ENCODE measurements around the gene C10orf71. TPM values are rescaled to one million over a fixed set of nuclear protein-coding genes. Genes with fewer than 3 reads are reported as not detected.
A peak's percentile ranks its signal among the peaks of the same experiment; 100 is the strongest.

C10orf71 gene
- total RNA-seq, 1 experiment from 2014 or later: not detected

DNA sequence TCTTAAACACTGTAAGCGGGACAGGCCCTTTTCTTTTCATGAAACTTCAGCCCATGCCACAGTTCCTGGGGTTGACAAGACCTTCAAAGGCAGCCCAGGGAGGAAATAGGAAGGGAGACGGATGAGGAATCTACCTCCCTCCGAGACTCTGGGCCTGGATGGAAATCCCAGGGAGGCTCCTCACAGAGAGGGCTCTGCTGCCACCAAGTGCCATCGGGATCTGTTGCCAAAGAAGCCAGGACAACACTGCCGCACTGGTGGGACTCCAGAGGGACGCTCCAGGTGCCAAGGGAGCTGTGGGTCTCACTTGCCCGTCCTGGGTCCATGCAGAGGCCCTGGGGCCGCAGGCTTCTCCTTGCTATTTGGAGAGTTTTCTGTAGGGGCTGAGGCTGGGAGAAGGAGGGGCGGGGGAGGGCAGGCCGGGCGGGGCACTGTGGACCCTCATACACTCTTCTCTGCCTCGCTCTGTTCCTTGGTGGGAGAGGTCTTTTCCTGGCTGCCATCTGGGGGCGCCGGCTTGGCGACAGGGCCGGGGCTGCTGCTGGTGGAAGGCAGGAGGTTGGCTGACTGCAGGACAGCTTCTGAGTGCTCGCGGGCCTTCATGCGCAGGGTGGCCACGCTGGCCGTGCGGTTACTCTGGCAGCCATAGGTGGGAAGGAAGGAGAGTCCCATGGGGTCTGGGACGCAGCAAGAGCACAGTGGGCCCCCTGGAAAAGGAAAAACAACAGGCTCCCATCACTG lies 66.9 kb downstream of the C10orf71 start:
- ChIA-PET CTCF (no interaction called here), POLR2A (no interaction called here)
- in situ Hi-C loops (cut with HindIII; ENCODE audit: low pct_unique_long_range_greater_than_20kb, low sequenced_read_pairs): no loop called here

DNA sequence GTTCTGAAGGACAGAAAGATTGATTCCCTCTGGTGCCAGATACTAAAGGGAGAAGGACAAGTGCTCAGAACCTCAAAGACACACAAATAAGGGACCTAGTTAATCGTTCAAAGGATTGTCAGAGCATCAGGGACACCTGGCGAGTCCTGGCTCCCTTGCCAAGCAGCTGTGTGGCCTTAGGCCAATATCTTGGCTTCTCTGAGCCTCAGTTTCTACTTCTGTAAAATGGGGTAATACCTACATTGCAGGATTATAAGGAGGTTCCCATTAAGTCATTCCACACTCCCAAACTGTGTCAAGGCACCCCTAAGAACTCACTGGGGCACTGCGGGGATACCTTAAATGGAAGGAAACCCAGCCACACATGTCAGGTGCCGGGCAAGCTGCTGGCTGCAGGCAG lies 67.5 kb downstream of the C10orf71 start:
- ChIA-PET CTCF (no interaction called here), POLR2A (no interaction called here)
- no peaks in the 10 kb centered on the region for H3K9me3 ChIP-seq (ENCODE audit: control insufficient read depth, insufficient read depth, low read depth, low read length)
- no peak for DNase-seq (ENCODE audit: low read depth, low spot score)
- in situ Hi-C loops (cut with HindIII; ENCODE audit: low pct_unique_long_range_greater_than_20kb, low sequenced_read_pairs) (no loop called here), intact Hi-C loops (cut with micrococcal nuclease; ENCODE audit: unreplicated experiment) (no loop called here)
- no peaks in the 10 kb centered on the region; the same call in 1 of the 2 replicates for H3K27me3 ChIP-seq (ENCODE audit: control insufficient read depth, insufficient read depth, low read length)
- TF ChIP-seq TCF7L2 (IDR thresholded peaks at IDR 0.05; ENCODE audit: low read depth, low read length) (no peak), SIN3A (IDR thresholded peaks at IDR 0.05; ENCODE audit: borderline replicate concordance, insufficient read depth, low read depth, low read length) (no peak), POLR2AphosphoS5 (IDR thresholded peaks at IDR 0.05; ENCODE audit: low read depth, low read length) (no peak)
- no peaks in the 10 kb centered on the region for H3K36me3 ChIP-seq (ENCODE audit: control insufficient read depth, insufficient read depth, low read length)
- no peak overlapping the region for H3K4me3 ChIP-seq (ENCODE audit: low read depth in 2 of 2, low read length in 2 of 2)
- no peak overlapping the region for H3K27ac ChIP-seq (ENCODE audit: low read length)
- H3K4me1 ChIP-seq (ENCODE audit: control insufficient read depth, insufficient read depth, low read length): no peaks in the 10 kb centered on the region
- no TSS peak for BruUV-seq (replicated peaks)
- ATAC-seq: no peak

More for the DNA sequence above, 66.9 kb downstream of the C10orf71 start:
- Histone ChIP-seq H3K4me1 (ENCODE audit: control insufficient read depth, insufficient read depth, low read length) (no peaks in the 10 kb centered on the region), H3K9me3 (ENCODE audit: control insufficient read depth, insufficient read depth, low read depth, low read length) (no peaks in the 10 kb centered on the region), H3K36me3 (ENCODE audit: control insufficient read depth, insufficient read depth, low read length) (no peaks in the 10 kb centered on the region), H3K27me3 (ENCODE audit: control insufficient read depth, insufficient read depth, low read length) (no peaks in the 10 kb centered on the region; the same call in 1 of the 2 replicates), H3K4me3 (ENCODE audit: low read depth in 2 of 2, low read length in 2 of 2) (no peak overlapping the region), H3K27ac (ENCODE audit: low read length) (no peak overlapping the region)
- no TSS peak for BruUV-seq (replicated peaks)
- DNase-seq (ENCODE audit: low read depth, low spot score) (no peak), ATAC-seq (no peak)
- no peak for TF ChIP-seq POLR2AphosphoS5 (IDR thresholded peaks at IDR 0.05; ENCODE audit: low read depth, low read length)
- TF ChIP-seq, protein P1, sequence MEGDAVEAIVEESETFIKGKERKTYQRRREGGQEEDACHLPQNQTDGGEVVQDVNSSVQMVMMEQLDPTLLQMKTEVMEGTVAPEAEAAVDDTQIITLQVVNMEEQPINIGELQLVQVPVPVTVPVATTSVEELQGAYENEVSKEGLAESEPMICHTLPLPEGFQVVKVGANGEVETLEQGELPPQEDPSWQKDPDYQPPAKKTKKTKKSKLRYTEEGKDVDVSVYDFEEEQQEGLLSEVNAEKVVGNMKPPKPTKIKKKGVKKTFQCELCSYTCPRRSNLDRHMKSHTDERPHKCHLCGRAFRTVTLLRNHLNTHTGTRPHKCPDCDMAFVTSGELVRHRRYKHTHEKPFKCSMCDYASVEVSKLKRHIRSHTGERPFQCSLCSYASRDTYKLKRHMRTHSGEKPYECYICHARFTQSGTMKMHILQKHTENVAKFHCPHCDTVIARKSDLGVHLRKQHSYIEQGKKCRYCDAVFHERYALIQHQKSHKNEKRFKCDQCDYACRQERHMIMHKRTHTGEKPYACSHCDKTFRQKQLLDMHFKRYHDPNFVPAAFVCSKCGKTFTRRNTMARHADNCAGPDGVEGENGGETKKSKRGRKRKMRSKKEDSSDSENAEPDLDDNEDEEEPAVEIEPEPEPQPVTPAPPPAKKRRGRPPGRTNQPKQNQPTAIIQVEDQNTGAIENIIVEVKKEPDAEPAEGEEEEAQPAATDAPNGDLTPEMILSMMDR (IDR thresholded peaks at IDR 0.05): no peak
- TF ChIP-seq TCF7L2 (IDR thresholded peaks at IDR 0.05; ENCODE audit: low read depth, low read length): no peak
- no peak for TF ChIP-seq SIN3A (IDR thresholded peaks at IDR 0.05; ENCODE audit: borderline replicate concordance, insufficient read depth, low read depth, low read length)
- TF ChIP-seq, protein P2, sequence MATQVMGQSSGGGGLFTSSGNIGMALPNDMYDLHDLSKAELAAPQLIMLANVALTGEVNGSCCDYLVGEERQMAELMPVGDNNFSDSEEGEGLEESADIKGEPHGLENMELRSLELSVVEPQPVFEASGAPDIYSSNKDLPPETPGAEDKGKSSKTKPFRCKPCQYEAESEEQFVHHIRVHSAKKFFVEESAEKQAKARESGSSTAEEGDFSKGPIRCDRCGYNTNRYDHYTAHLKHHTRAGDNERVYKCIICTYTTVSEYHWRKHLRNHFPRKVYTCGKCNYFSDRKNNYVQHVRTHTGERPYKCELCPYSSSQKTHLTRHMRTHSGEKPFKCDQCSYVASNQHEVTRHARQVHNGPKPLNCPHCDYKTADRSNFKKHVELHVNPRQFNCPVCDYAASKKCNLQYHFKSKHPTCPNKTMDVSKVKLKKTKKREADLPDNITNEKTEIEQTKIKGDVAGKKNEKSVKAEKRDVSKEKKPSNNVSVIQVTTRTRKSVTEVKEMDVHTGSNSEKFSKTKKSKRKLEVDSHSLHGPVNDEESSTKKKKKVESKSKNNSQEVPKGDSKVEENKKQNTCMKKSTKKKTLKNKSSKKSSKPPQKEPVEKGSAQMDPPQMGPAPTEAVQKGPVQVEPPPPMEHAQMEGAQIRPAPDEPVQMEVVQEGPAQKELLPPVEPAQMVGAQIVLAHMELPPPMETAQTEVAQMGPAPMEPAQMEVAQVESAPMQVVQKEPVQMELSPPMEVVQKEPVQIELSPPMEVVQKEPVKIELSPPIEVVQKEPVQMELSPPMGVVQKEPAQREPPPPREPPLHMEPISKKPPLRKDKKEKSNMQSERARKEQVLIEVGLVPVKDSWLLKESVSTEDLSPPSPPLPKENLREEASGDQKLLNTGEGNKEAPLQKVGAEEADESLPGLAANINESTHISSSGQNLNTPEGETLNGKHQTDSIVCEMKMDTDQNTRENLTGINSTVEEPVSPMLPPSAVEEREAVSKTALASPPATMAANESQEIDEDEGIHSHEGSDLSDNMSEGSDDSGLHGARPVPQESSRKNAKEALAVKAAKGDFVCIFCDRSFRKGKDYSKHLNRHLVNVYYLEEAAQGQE (IDR thresholded peaks at IDR 0.05; ENCODE audit: insufficient read depth in 1 of 2, low read depth in 2 of 2, low read length in 1 of 2): no peak
- intact Hi-C loops (cut with micrococcal nuclease; ENCODE audit: unreplicated experiment): no loop called here

DNA sequence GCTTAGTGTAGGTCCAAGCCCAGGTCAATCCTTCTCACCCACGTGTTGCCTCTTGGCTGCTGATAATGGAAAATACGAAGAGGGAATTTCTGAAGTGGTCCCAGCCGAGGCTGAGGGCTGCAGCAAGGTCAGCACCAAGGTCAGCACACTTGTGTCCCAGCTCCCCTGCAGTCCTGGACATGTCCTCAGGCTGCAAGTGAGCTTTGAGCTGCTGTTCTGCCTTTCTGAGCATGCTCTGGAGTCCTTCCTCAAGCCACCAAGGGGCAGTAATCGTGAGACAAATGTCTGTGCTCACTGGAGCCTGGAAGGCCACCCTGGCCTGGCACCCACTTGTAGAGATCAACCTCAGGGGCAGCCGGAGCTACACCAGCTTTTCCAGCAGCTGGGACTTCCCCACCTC lies 68.6 kb downstream of the C10orf71 start:
- intact Hi-C loops (cut with micrococcal nuclease; ENCODE audit: unreplicated experiment) (no loop called here), in situ Hi-C loops (cut with HindIII; ENCODE audit: low pct_unique_long_range_greater_than_20kb, low sequenced_read_pairs) (no loop called here)
- Histone ChIP-seq H3K4me3 (ENCODE audit: low read depth in 2 of 2, low read length in 2 of 2) (no peak overlapping the region), H3K27me3 (ENCODE audit: control insufficient read depth, insufficient read depth, low read length) (peaks cover 2% of the 10 kb centered on the region), H3K4me1 (ENCODE audit: control insufficient read depth, insufficient read depth, low read length) (no peaks in the 10 kb centered on the region), H3K27ac (ENCODE audit: low read length) (no peak overlapping the region), H3K36me3 (ENCODE audit: control insufficient read depth, insufficient read depth, low read length) (no peaks in the 10 kb centered on the region), H3K9me3 (ENCODE audit: control insufficient read depth, insufficient read depth, low read depth, low read length) (no peaks in the 10 kb centered on the region)
- DNase-seq (ENCODE audit: low read depth, low spot score): no peak
- no peak for TF ChIP-seq SIN3A (IDR thresholded peaks at IDR 0.05; ENCODE audit: borderline replicate concordance, insufficient read depth, low read depth, low read length)
- TF ChIP-seq, protein P2 (IDR thresholded peaks at IDR 0.05; ENCODE audit: insufficient read depth in 1 of 2, low read depth in 2 of 2, low read length in 1 of 2): peak; percentile 65 to 80
- ChIA-PET POLR2A (no interaction called here), CTCF (no interaction called here)
- BruUV-seq (replicated peaks): no TSS peak
- no peak for ATAC-seq
